Effector memory CD8-positive, alpha-beta T cell (primary cell): Measurements from ENCODE around the gene ABCA7.

Source experiments
- ATAC-seq: fragments of 150-1000 bp; cut with Tn5 transposase; replicated peaks from 2 replicates; pipeline ENCODE4 v1.10.0; 2021; ENCODE audit warnings: mild to moderate bottlenecking, moderate library complexity
- DNase-seq, 3 experiments: peaks; one replicate each; pipeline ENCODE4 v3.0.0; 2021
- H3K27ac Mint-ChIP-seq, 2 donors: one replicate each; pipeline ENCODE4 v1.8.0; 2022; ENCODE audit warnings: mild to moderate bottlenecking in 2 of 2, mixed read lengths in 2 of 2, moderate library complexity in 2 of 2
- H3K27me3 Mint-ChIP-seq, 2 donors: one replicate each; pipeline ENCODE4 v1.8.0; 2022; ENCODE audit warnings: mixed read lengths in 2 of 2
- H3K36me3 Mint-ChIP-seq: one replicate; pipeline ENCODE4 v1.8.0; 2022; ENCODE audit warnings: mild to moderate bottlenecking, moderate library complexity, mixed read lengths; ENCODE audit not compliant: insufficient read depth
- H3K4me1 Mint-ChIP-seq, 2 donors: one replicate each; pipeline ENCODE4 v1.8.0; 2022; ENCODE audit warnings: low read depth in 2 of 2, mixed read lengths in 2 of 2
- H3K4me3 Mint-ChIP-seq, 2 donors: one replicate each; pipeline ENCODE4 v1.8.0; 2022; ENCODE audit warnings: mild to moderate bottlenecking in 2 of 2, mixed read lengths in 2 of 2, moderate library complexity in 2 of 2
- H3K9me3 Mint-ChIP-seq, 2 donors: one replicate each; pipeline ENCODE4 v1.8.0; 2022; ENCODE audit warnings: mixed read lengths in 2 of 2

ABCA7 gene

GRCh38 chr19:1025960-1026782, 13.7 kb upstream of the ABCA7 start, which contains the start of gene CNN2:
TSS of gene CNN2 (plus strand) at chr19:1026608. CDS start at chr19:1026662, 54 bp downstream.
- Mint-ChIP-seq H3K36me3 (peaks cover 55% of the 10 kb centered on the region), H3K27ac (peak within 1 kb of the TSS; percentile 91 to 94), H3K27me3 (no peaks in the 10 kb centered on the region), H3K9me3 (no peaks in the 10 kb centered on the region), H3K4me3 (peak within 1 kb of the TSS; percentile 97 to 99), H3K4me1 (peaks cover 18 to 24% of the 10 kb centered on the region in 2 donors)
- ATAC-seq = peak; percentile 10
- DNase-seq = peak in 1 of 3 experiments; percentile 48

GRCh38 chr19:1026783-1027649, 12.9 kb upstream of the ABCA7 start:
- H3K36me3 Mint-ChIP-seq = peaks cover 55% of the 10 kb centered on the region
- peak overlapping the region; percentile 91 to 94 for H3K27ac Mint-ChIP-seq
- no peak for ATAC-seq

GRCh38 chr19:1027650-1028061, 12.3 kb upstream of the ABCA7 start:
- DNase-seq (peak in 1 of 3 experiments; percentile 47), ATAC-seq (no peak)

More at GRCh38 chr19:1026783-1027649, 12.9 kb upstream of the ABCA7 start:
- H3K9me3 Mint-ChIP-seq = no peaks in the 10 kb centered on the region
- no peaks in the 10 kb centered on the region for H3K27me3 Mint-ChIP-seq
- peak overlapping the region; percentile 97 to 99 for H3K4me3 Mint-ChIP-seq
- peak in 2 of 3 experiments; percentile 32 to 41 for DNase-seq
- H3K4me1 Mint-ChIP-seq = peaks cover 18% of the 10 kb centered on the region in 2 donors

GRCh38 chr19:1028062-1028926, 11.6 kb upstream of the ABCA7 start:
- ATAC-seq = peak; percentile 29
- H3K9me3 Mint-ChIP-seq = no peaks in the 10 kb centered on the region
- peak in 2 of 3 experiments; percentile 42 to 49 for DNase-seq
- peak overlapping the region; percentile 97 to 99 for H3K4me3 Mint-ChIP-seq
- H3K27ac Mint-ChIP-seq = peak overlapping the region; percentile 91 to 94
- H3K36me3 Mint-ChIP-seq = peaks cover 67% of the 10 kb centered on the region
- H3K4me1 Mint-ChIP-seq = peaks cover 19 to 24% of the 10 kb centered on the region in 2 donors
- H3K27me3 Mint-ChIP-seq = no peaks in the 10 kb centered on the region

More at GRCh38 chr19:1027650-1028061, 12.3 kb upstream of the ABCA7 start:
- Mint-ChIP-seq H3K4me3 (peak overlapping the region; percentile 97 to 99), H3K27me3 (no peaks in the 10 kb centered on the region), H3K36me3 (peaks cover 61% of the 10 kb centered on the region), H3K4me1 (peaks cover 18 to 22% of the 10 kb centered on the region in 2 donors), H3K9me3 (no peaks in the 10 kb centered on the region), H3K27ac (peak overlapping the region; percentile 91 to 94)

- Mint-ChIP-seq H3K36me3 (peaks cover 83% of the 10 kb centered on the region), H3K27ac (peak overlapping the region in 1 of 2 donors; percentile 20), H3K4me1 (peaks cover 27 to 29% of the 10 kb centered on the region in 2 donors), H3K4me3 (peak overlapping the region; percentile 31 to 44), H3K27me3 (no peaks in the 10 kb centered on the region), H3K9me3 (no peaks in the 10 kb centered on the region)
- no peak for ATAC-seq
- no peak for DNase-seq
These were observed 7.5 kb upstream of the ABCA7 start for GRCh38 chr19:1032264-1032867.

- Mint-ChIP-seq H3K27ac (peak overlapping the region; percentile 31 to 84), H3K36me3 (peaks cover 86% of the 10 kb centered on the region), H3K9me3 (no peaks in the 10 kb centered on the region), H3K27me3 (no peaks in the 10 kb centered on the region), H3K4me1 (peaks cover 43 to 53% of the 10 kb centered on the region in 2 donors), H3K4me3 (peak overlapping the region in 1 of 2 donors; percentile 22)
- DNase-seq = no peak
- no peak for ATAC-seq
These were observed 3.8 kb upstream of the ABCA7 start for GRCh38 chr19:1035998-1036621.

GRCh38 chr19:1037621-1038064, 2.3 kb upstream of the ABCA7 start:
- H3K36me3 Mint-ChIP-seq = peaks cover 78% of the 10 kb centered on the region
- H3K4me1 Mint-ChIP-seq = peaks cover 46 to 59% of the 10 kb centered on the region in 2 donors

GRCh38 chr19:1038978-1039645, 795 bp upstream of the ABCA7 start:
- Mint-ChIP-seq H3K27me3 (no peaks in the 10 kb centered on the region), H3K27ac (peak overlapping the region; percentile 89 to 92), H3K4me1 (peaks cover 44 to 57% of the 10 kb centered on the region in 2 donors), H3K9me3 (no peaks in the 10 kb centered on the region), H3K4me3 (peak overlapping the region; percentile 92 to 96), H3K36me3 (peaks cover 74% of the 10 kb centered on the region)
- no peak for DNase-seq
- no peak for ATAC-seq

More at GRCh38 chr19:1037621-1038064, 2.3 kb upstream of the ABCA7 start:
- H3K9me3 Mint-ChIP-seq = no peaks in the 10 kb centered on the region
- ATAC-seq = no peak
- H3K27ac Mint-ChIP-seq = peak overlapping the region; percentile 46 to 89
- H3K4me3 Mint-ChIP-seq = peak overlapping the region; percentile 92 to 96
- H3K27me3 Mint-ChIP-seq = no peaks in the 10 kb centered on the region
- DNase-seq = no peak

- peak; percentile 83 to 84 (median 84) for DNase-seq
- H3K4me3 Mint-ChIP-seq = peak overlapping the region; percentile 92 to 96
- H3K27ac Mint-ChIP-seq = peak overlapping the region; percentile 86 to 92
- ATAC-seq = peak; percentile 54
- no peaks in the 10 kb centered on the region for H3K27me3 Mint-ChIP-seq
- H3K4me1 Mint-ChIP-seq = peaks cover 42 to 58% of the 10 kb centered on the region in 2 donors
- no peaks in the 10 kb centered on the region for H3K9me3 Mint-ChIP-seq
- peaks cover 80% of the 10 kb centered on the region for H3K36me3 Mint-ChIP-seq
These were observed 767 bp downstream of the ABCA7 start for GRCh38 chr19:1040476-1041271.

GRCh38 chr19:1041272-1041834, 1.4 kb downstream of the ABCA7 start:
- no peak for ATAC-seq
- Mint-ChIP-seq H3K27me3 (no peaks in the 10 kb centered on the region), H3K27ac (peak overlapping the region in 1 of 2 donors; percentile 86), H3K4me1 (peaks cover 40 to 55% of the 10 kb centered on the region in 2 donors), H3K4me3 (peak overlapping the region; percentile 92 to 96), H3K9me3 (no peaks in the 10 kb centered on the region), H3K36me3 (peaks cover 74% of the 10 kb centered on the region)
- DNase-seq = no peak
